ENCODE data around the gene SMIM22.

Gene SMIM22

DNA sequence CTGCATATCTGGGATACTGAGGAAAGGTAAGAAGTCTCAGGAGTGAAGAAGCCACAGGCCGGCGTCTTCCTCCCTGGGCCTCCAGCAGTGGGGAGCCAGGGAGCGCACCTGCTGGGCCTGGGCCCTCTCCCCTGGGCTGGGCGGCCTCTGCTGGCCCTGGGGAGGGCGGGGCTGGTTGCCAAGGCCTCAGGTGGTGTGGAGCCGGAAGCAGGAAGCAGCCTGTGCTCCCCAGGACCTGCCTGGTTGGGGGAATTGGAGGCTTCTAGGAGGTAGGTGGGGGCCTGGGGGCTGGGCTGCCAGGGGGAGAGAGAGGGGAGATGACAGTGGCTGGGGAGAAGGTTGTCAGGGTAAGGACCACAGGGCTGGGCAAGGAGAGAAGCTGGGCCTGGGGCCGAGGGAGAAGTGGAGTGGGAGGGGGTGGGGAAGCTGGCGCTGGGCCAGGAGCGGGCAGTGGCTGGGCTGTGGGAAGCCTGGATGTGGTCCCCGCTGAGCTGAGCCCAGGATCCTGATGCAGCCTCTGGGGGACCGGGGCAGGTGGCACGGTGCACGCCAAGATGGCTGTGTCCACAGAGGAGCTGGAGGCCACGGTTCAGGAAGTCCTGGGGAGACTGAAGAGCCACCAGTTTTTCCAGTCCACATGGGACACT, at the start of gene SMIM22:
Gene SMIM22, plus strand, starts transcription at position 189 of the 647 bp plus-strand sequence. Its CDS starts 366 bp downstream, at position 555.
- no peak for DNase-seq (ENCODE audit: extremely low read depth in 1 of 2, low read depth in 1 of 2)

DNA sequence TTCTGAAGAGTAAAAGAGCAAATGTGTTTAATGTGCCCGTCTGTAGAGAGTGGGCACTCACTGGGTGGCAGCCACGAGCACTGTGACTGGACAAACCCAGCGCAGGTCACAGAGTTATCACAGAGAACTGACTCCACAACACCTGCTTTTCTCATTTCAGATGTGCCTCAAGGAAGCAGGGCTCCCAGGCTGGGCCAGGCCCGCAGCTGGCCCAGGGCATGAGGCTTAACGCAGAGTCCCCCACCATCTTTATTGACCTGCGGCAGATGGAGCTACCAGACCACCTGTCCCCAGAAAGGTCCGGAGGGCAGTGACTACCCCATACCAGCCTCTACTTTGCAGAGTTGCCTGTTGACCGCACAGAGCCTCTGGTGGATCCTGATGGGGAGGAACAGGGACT, 49.0 kb upstream of the SMIM22 start:
- DNase-seq (ENCODE audit: extremely low read depth in 1 of 2, low read depth in 1 of 2) = no peak

- DNase-seq (ENCODE audit: extremely low read depth in 1 of 2, low read depth in 1 of 2) = no peak
These were observed 48.1 kb upstream of the SMIM22 start for GRCh38 chr16:4746991-4747574.

GRCh38 chr16:4747906-4748681, 47.1 kb upstream of the SMIM22 start:
- DNase-seq (ENCODE audit: extremely low read depth in 1 of 2, low read depth in 1 of 2) = no peak

GRCh38 chr16:4748682-4749411, 46.3 kb upstream of the SMIM22 start:
- no peak for DNase-seq (ENCODE audit: extremely low read depth in 1 of 2, low read depth in 1 of 2)

DNA sequence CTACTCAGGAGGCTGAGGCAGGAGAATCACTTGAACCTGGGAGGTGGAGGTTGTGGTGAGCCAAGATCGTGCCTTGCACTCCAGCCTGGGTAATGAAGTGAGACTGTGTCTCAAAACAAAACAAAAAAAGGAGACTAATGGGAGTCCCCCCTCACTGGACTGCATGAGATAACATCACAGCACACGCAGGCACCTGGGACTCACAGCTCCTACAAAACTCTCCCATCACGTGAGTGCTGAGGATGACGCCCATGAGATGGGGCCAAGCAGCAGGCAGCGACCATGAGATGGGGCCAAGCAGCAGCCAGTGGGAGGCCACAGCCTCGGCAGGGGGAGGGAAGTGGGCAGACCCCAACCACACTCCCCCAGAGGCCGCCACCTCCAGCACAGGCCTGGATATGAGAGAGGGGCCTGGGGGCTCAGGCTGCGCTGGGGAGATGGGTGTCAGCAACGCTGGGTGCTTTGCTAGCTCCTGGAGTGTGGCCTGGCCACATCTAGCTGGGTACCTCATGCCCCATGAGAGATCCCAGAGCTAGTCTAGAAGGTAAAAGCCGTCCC, 45.4 kb upstream of the SMIM22 start:
- no peak for DNase-seq (ENCODE audit: extremely low read depth in 1 of 2, low read depth in 1 of 2)

GRCh38 chr16:4750896-4751295, 44.3 kb upstream of the SMIM22 start:
- DNase-seq (ENCODE audit: extremely low read depth in 1 of 2, low read depth in 1 of 2) = no peak

DNA sequence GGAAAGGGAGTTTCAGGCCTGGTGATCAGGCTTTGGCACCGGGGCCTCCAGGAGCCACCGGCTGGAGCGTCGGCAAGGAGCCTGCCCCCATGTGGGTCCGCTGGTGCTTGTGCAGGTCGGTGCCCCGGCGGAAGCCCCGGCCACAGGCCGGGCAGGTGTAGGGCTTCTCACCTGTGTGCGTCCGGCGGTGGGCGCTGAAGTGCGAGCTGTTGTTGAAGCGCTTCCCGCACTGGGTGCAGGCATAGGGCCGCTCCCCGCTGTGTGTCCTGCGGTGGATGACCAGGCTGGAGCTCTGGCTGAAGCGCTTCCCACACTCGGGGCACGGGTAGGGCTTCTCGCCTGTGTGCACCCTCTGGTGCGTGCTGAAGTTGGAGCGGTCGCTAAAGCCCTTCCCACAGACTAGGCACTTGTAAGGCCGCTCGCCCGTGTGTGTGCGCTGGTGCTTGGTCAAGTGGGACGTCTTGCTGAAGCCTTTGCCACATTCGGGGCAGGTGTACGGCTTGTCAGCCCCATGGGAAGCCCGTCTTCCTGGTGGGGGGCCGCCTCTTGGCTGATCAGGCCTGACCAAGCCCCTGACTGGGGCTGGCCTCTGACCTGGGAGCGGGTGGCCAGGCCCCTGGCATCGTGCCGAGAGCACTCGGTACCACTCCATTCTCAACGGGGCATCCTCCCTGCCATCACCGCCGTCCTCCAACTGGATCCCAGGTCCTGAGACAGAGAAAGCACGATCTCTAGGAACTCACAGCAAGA, 42.6 kb upstream of the SMIM22 start:
- DNase-seq (ENCODE audit: extremely low read depth in 1 of 2, low read depth in 1 of 2) = no peak

DNA sequence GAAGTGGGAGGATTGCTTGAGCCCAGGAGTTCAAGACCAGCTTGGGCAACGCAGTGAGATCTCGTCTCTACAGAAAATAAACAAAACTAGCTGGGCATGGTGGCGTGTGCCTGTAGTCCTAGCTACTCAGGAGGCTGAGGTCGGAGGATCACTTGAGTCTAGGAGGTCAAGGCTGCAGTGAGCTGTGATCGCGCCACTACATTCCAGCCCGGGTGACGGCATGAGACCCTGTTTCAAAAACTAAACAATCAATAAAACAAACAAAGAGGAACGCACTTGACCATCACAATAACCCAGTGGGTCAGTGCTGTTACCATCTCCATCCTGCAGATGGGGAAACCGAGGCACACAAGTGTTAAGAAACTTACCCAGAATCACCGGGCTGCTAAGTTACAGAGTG, 41.9 kb upstream of the SMIM22 start:
- DNase-seq (ENCODE audit: extremely low read depth in 1 of 2, low read depth in 1 of 2) = no peak

DNA sequence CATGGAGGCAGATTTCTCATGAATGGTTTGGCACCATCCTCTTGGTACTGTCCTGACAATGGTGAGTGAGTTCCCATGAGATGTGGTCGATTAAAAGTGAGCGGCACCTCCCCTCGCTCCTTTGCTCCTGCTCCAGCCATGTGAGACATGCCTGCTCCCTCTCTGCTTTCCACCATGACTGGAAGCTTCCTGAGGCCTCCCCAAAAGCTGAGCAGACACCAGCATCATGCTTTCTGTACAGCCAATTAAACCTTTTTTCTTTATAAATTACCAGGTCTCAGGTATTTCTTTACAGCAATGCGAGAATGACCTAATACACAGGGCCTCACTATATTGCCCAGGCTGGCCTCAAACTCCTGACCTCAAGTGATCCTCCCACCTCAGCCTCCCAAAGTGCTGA, 40.3 kb upstream of the SMIM22 start:
- no peak for DNase-seq (ENCODE audit: extremely low read depth in 1 of 2, low read depth in 1 of 2)

DNA sequence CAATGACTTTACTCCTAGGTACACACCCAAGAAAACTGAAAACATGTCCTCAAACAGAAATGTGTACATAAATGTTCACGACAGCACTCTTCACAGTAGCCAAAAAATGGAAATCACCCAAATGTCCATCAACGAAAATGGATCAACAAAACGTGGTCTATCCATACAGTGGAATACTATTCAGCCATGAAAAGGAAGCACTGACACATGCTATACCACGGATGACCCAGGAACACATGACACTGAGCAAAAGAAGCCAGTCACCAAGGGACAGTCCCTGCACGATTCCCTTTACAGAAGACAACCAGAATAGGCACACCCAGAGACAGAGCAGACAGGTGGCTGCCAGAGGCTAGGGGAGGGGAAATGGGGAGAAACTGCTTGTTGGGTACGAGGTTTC, 39.5 kb upstream of the SMIM22 start:
- DNase-seq (ENCODE audit: extremely low read depth in 1 of 2, low read depth in 1 of 2) = no peak

DNA sequence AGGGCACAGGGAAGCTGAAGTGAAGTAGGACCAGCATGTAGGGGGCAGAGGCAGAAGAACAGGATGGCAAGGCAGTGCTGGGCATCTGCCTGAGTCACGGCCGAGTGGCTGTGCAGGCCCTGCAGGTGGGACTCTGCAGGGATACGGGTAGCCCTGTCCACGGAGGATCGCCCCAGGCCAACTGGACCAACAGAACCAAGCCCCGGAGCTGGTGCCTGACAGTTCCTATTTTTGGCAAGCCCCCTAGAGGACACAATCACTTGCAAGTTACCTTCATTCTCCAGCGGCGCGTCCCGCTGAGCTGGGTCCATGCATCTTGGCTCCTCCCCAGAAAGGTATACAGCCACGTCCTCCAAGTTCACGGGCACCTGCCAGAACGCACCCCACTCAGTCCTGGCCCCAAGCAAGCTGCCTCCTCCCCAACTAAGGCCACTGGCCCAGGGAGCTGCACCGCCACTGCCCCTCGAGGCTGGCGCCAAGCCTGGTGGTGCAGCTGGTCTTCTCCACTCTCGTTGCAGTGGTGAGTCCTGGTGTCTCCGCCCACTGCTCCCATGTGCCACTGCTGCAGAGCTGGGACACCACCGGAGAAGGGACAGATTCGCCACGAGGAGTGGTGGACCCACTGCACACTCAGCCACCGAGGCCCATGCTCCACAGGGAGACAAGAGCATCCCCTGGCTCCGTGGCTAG, 34.8 kb upstream of the SMIM22 start:
- DNase-seq (ENCODE audit: extremely low read depth in 1 of 2, low read depth in 1 of 2) = no peak

DNA sequence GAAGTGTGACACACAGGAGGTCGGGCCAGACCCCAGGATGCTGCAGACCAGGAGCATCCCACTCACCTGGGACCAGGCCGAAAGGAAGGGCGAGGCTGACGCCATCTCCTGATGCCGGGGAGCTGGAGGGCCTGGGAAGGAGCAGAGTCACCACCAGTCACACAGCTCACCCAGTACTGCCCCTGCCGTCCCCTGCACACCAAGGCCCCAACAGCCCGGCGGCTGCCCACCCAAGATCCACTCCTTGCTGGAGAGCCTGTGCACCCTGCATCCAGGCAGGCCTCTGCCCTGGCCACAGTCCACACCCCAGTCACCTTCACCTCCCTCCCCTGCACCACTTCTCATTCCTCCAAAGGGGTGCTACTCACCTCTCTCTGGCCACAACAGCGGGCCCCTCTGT, 33.0 kb upstream of the SMIM22 start:
- no peak for DNase-seq (ENCODE audit: extremely low read depth in 1 of 2, low read depth in 1 of 2)

- DNase-seq (ENCODE audit: extremely low read depth in 1 of 2, low read depth in 1 of 2) = no peak
These were observed 31.4 kb upstream of the SMIM22 start for GRCh38 chr16:4763791-4764190.

GRCh38 chr16:4765511-4766474, 29.4 kb upstream of the SMIM22 start:
- DNase-seq (ENCODE audit: extremely low read depth in 1 of 2, low read depth in 1 of 2) = no peak

DNA sequence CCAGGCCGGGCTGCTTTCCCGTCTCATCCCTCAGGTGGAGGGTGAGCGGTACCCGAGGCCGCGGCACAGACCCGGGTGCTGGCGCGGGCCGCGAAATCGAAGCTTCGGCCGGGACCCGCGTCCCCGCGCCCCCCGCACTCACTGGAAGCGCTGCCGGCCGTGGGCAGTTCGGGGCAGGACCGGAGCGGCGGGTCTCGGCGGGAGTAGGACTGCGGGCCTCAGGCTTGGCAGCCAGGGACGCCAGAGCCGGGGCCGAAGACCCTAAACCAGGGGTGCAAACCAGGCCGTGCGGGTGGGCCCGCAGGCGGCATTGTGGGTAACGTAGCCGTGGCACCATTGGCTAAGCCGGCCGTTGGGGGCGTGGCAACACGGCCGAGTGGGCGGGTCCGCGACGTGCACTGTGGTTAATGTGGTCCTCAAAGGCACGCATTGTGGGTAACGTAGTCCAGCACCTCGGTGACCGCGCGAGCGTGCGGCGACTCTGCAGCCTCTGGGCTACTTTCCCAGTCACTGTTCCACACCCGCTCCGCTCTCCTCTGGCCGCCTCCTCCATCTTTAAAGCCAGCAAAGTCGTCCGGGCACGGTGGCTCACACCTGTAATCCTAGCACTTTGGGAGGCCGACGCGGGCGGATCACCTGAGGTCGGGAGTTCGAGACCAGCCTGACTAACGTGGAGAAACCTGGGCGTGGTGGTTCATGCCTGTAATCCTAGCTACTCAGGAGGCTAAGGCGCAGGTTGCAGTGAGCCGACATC, 28.1 kb upstream of the SMIM22 start, which contains the start of gene ZNF500:
Gene ZNF500, minus strand, starts transcription at position 288 of the 754 bp plus-strand sequence. CDS start 1,184 bp downstream, outside the sequence.
- peak; percentile 92 to 94 for DNase-seq (ENCODE audit: extremely low read depth in 1 of 2, low read depth in 1 of 2)

DNA sequence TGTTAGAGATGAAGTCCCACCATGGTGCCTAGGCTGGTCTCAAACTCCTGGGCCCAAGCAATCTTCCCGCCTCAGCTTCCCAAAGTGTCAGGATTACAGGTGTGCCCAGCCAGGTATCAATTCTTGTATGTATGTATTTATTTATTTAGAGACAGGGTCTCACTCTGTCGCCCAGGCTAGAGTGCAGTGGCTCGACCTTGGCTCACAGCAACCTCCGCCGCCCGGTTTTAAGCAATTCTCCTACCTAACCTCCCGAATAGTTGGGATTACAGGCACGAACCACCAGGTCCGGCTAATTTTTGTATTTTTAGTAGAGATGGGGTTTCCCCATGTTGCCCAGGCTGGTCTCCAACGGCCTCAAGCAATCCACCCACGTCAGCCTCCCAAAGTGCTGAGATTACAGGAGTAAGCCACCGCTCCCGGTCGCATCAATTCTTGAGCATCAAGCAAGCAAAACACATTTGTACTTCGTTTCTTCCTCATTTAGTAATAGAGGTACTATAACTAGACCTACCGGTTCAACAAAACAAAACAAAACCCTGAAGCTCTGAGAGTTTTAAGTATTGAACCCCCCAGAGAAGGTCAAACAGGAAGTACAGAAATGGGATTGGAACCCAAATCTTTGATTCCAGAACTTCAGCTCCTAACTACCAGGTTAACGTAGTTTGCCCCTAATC, 27.2 kb upstream of the SMIM22 start:
- DNase-seq (ENCODE audit: extremely low read depth in 1 of 2, low read depth in 1 of 2) = peak in 1 of 2 donors; percentile 18
